ENCODE measurements around the gene C11orf97. TPM values are rescaled to one million over a fixed set of nuclear protein-coding genes. Genes with fewer than 3 reads are reported as not detected.

C11orf97 gene
- total and polyA plus RNA-seq, 12 donors = 0.17 TPM; not detected in 11

DNA sequence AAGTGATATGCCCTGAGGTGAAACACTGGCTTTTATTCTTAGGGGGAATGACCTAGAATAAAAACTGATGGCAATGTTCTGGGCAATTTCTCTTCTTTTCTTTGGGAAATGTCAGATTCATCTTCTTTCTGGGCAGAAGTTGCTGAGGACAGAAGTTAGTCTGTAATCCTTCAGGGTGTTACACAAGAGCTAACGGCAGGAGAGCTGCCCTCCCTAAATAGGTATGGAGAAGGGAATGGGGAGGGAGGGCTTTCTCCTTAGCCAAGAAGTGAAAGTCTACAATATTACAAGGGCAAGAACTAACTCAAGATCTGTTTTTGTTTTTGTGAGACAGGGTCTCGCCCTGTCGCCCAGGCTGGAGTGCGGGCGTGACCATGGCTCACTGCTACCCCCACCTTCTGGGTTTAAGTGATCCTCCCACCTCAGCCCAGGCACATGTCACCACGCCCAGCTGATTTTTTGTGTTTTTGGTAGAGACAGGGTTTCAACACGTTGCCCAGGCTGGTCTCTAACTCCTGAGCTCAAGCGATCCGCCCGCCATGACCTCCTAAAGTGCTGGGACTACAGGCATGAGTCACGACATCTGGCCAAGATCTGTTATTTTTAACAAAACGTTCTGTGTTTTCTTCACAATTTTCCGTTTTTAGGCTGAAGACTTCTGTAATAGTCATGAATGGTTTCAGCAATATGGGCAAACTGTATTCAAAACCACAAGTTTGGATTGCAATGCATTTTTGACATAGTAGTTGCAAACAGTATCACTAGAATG lies 62.1 kb downstream of the C11orf97 start:
- Histone ChIP-seq H3K9me3 (replicated peaks in 1 of 3) (no peaks in the 10 kb centered on the region), H3K4me3 (no peak overlapping the region), H3K36me3 (replicated peaks in 1 of 2) (no peaks in the 10 kb centered on the region), H3K4me1 (replicated peaks in 1 of 2) (no peaks in the 10 kb centered on the region), H3K27me3 (no peaks in the 10 kb centered on the region), H3K27ac (no peak overlapping the region)
- 68 to 78% (median 76%) methylated on average over 13 of the region's 13 CpGs for WGBS, 4 donors
- intact Hi-C loops (cut with DNase I) = no loop called here
- DNase-seq = no peak
- TF ChIP-seq POLR2A (IDR thresholded peaks at IDR 0.05) = no peak
- TF ChIP-seq, protein P1, sequence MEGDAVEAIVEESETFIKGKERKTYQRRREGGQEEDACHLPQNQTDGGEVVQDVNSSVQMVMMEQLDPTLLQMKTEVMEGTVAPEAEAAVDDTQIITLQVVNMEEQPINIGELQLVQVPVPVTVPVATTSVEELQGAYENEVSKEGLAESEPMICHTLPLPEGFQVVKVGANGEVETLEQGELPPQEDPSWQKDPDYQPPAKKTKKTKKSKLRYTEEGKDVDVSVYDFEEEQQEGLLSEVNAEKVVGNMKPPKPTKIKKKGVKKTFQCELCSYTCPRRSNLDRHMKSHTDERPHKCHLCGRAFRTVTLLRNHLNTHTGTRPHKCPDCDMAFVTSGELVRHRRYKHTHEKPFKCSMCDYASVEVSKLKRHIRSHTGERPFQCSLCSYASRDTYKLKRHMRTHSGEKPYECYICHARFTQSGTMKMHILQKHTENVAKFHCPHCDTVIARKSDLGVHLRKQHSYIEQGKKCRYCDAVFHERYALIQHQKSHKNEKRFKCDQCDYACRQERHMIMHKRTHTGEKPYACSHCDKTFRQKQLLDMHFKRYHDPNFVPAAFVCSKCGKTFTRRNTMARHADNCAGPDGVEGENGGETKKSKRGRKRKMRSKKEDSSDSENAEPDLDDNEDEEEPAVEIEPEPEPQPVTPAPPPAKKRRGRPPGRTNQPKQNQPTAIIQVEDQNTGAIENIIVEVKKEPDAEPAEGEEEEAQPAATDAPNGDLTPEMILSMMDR (IDR thresholded peaks at IDR 0.05) = no peak

DNA sequence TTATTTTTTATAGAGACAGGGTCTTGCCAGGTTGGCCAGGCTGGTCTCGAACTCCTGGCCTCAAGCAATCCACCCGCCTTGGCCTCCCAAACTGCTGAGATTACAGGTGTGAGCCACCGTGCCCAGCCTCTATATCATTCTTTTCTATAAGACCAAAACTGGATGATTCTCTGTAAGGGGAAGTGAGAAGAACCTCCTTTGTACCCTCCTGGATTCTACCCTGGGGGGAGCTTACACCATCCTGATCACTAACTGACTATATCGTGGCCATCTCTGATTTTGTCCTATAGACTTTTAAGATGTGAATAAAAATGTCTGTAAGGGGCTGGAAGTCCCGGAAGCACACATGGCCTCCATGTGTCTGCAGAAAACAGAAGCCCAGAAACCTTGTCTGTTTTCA lies 64.0 kb downstream of the C11orf97 start:
- Histone ChIP-seq H3K9me3 (replicated peaks in 1 of 3) (no peaks in the 10 kb centered on the region), H3K4me1 (replicated peaks in 1 of 2) (no peaks in the 10 kb centered on the region), H3K36me3 (replicated peaks in 1 of 2) (no peaks in the 10 kb centered on the region), H3K27ac (no peak overlapping the region), H3K27me3 (no peaks in the 10 kb centered on the region), H3K4me3 (no peak overlapping the region)
- TF ChIP-seq, protein P1 (IDR thresholded peaks at IDR 0.05) = no peak
- TF ChIP-seq POLR2A (IDR thresholded peaks at IDR 0.05) = no peak
- DNase-seq = no peak
- 78 to 82% (median 81%) methylated on average over 5 of the region's 5 CpGs for whole genome bisulfite sequencing, 4 donors
- intact Hi-C loops (cut with DNase I) = no loop called here

DNA sequence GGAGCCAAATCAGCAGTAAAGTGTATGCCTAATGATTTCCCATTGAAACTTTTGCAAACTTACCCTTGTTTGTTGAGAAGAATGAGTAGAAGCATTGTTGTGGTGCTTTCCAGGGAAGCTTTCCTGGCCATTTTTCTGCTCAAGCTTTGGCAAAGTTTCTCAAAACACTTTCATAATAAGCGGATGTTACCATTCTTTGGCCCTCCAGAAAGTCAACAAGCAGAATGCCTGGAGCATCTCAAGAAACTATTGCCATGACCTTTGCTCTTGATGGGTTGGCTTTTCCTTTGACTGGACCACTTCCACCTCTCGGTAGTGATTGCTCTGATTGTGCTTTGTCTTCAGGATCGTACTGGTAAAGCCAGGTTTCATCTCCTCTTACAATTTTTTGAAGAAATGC lies 65.6 kb downstream of the C11orf97 start:
- H3K27ac ChIP-seq = no peak overlapping the region
- H3K36me3 ChIP-seq (replicated peaks in 1 of 2) = no peaks in the 10 kb centered on the region
- intact Hi-C loops (cut with DNase I) = no loop called here
- no peaks in the 10 kb centered on the region for H3K4me1 ChIP-seq (replicated peaks in 1 of 2)
- no peak for DNase-seq
- WGBS, 4 donors = 75 to 90% (median 84%) methylated on average over 3 of the region's 3 CpGs
- H3K4me3 ChIP-seq = no peak overlapping the region
- no peaks in the 10 kb centered on the region for H3K9me3 ChIP-seq (replicated peaks in 1 of 3)
- TF ChIP-seq POLR2A (IDR thresholded peaks at IDR 0.05) = no peak
- TF ChIP-seq, protein P1 (IDR thresholded peaks at IDR 0.05) = no peak
- H3K27me3 ChIP-seq = no peaks in the 10 kb centered on the region

MicroRNAs within 50 kb of the gene (microRNA counts, 767-probe panel; counts per million panel counts)
- 0 counts per million in 2 donors for microRNA hsa-miR-548l

Small RNAs within 50 kb of the gene (microRNA-seq; reads per million reads assigned to microRNA genes)
- gene MIR548L = 1.1 to 4.9 (median 1.5) reads per million in 3 donors

Small RNAs within 50 kb of the gene (small RNA-seq; reads per million reads assigned to genes)
- gene MIR548L = 0 reads per million in 2 donors

Other genes with a start within 250 kb of the C11orf97 start
- under 1 TPM in 1 of 9 donors, not detected in 8; 0.50 TPM for gene IZUMO1R, start 207.9 kb upstream of the C11orf97 start, total RNA-seq
- not detected for gene IZUMO1R, start 207.9 kb upstream of the C11orf97 start, polyA plus RNA-seq
- gene GPR83, start 111.0 kb upstream of the C11orf97 start, total RNA-seq = 1 to 10 TPM in 1 of 9 donors, under 1 TPM in 7, not detected in 1; 0.17 to 1.5 (median 0.42) TPM
- under 1 TPM; 0.20 to 0.55 (median 0.40) TPM for gene GPR83, start 111.0 kb upstream of the C11orf97 start, polyA plus RNA-seq
- gene MRE11, start 18.6 kb upstream of the C11orf97 start, total RNA-seq = 10 to 100 TPM in 7 of 9 donors, 1 to 10 TPM in 2; 7.6 to 29.0 (median 15.8) TPM
- gene MRE11, start 18.6 kb upstream of the C11orf97 start, polyA plus RNA-seq = 1 to 10 TPM; 4.3 to 8.9 (median 5.0) TPM
- 10 to 100 TPM in 7 of 9 donors, 1 to 10 TPM in 2; 5.0 to 26.0 (median 11.3) TPM for gene ANKRD49, start 18.5 kb upstream of the C11orf97 start, total RNA-seq
- gene ANKRD49, start 18.5 kb upstream of the C11orf97 start, polyA plus RNA-seq = 10 to 100 TPM; 18.1 to 33.7 (median 20.3) TPM
- 1 to 10 TPM; 2.5 to 5.8 (median 4.2) TPM for gene FUT4, start 31.5 kb downstream of the C11orf97 start, total RNA-seq
- 1 to 10 TPM in 1 of 3 donors, under 1 TPM in 2; 0.61 to 1.4 (median 0.72) TPM for gene FUT4, start 31.5 kb downstream of the C11orf97 start, polyA plus RNA-seq
- 1 to 10 TPM in 6 of 9 donors, under 1 TPM in 3; 0.12 to 3.0 (median 1.6) TPM for gene PIWIL4, start 54.9 kb downstream of the C11orf97 start, total RNA-seq
- 1 to 10 TPM in 2 of 3 donors, under 1 TPM in 1; 0.71 to 2.9 (median 2.9) TPM for gene PIWIL4, start 54.9 kb downstream of the C11orf97 start, polyA plus RNA-seq